GM12875 (cell line): ENCODE results near the gene ESR2.
"Not testable (repeated sequence)": the region's sequence is repeated elsewhere in the genome, so short reads cannot be mapped to it uniquely, and the experiment has no call there.

Experiments
- H3K4me3 ChIP-seq: one replicate; pipeline ENCODE4 v1.5.1; 2011; ENCODE audit warnings: low read depth, low read length, control low read depth
- CTCF ChIP-seq: IDR thresholded peaks from 2 replicates; pipeline ENCODE4 v1.5.1; 2011; ENCODE audit warnings: low read depth, mild to moderate bottlenecking, control low read depth, inconsistent platforms, low read length, moderate library complexity, borderline replicate concordance; ENCODE audit not compliant: insufficient read depth

ESR2 gene

DNA sequence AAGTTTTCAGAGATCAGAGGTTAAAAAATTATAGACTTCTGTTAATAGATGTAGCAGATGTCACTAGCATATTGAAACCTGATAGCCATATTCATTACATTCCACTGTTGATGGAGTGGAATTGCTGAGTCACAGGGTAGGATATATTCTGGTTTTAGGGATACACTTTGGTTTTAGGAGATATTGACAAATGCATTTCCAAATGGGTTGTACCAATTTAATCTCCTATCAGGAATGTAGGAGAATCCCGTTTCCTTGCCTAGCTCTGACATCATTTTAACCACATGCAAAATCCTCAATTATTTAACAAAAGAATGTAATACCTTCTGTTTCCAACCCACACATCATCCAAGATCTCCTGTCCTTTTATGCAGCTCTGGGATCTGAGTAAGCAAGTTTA, 30.7 kb upstream of the ESR2 start:
- TF ChIP-seq CTCF = no peak

GRCh38 chr14:64324461-64324860, 30.3 kb upstream of the ESR2 start:
- no peak overlapping the region for H3K4me3 ChIP-seq
- TF ChIP-seq CTCF = no peak

More for the DNA sequence above, 30.7 kb upstream of the ESR2 start:
- no peak overlapping the region for H3K4me3 ChIP-seq

DNA sequence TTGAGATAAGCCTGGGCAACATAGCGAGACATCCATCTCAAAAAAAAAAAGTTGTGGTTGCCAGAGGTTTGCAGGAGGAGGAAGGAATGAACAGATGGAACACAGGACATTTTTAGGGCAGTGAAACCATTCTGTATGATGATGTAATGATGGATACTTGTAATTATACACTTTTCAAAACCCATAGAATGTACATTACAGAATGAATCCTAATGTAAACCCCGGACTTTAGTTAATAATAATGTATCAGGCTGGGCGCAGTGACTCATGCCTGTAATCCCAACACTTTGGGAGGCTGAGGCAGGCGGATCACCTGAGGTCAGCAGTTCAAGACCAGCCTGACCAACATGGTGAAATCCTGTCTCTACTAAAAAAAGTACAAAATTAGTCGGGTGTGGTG, 26.2 kb upstream of the ESR2 start:
- not testable (repeated sequence) for H3K4me3 ChIP-seq

- not testable (repeated sequence) for H3K4me3 ChIP-seq
These were observed 24.5 kb upstream of the ESR2 start for GRCh38 chr14:64318695-64319094.

GRCh38 chr14:64303471-64303917, 9.3 kb upstream of the ESR2 start:
- peak; percentile 44; the same call in 1 of the 2 replicates for TF ChIP-seq CTCF
- H3K4me3 ChIP-seq = no peak overlapping the region

GRCh38 chr14:64298773-64299172, 4.6 kb upstream of the ESR2 start:
- TF ChIP-seq CTCF = no peak

DNA sequence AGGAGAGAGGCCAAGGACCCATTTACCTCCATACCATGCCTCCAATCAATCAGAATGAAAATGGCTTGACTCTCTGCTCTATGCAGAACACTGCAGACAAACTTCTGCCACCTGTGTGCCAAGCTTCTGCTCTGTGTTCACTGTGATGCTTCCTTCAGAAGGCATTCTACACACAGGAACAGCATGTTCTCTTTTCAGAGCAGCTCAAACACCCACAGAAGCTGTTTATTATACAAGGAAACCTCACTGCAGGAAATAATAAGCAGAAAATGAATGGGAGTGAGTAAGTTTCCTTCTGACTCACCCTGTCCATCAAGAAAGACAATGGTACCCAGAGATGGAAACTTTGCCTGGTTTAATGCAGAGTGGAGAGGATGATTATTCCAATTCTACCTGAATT, 2.4 kb upstream of the ESR2 start:
- H3K4me3 ChIP-seq = no peak overlapping the region
- TF ChIP-seq CTCF = no peak

More at GRCh38 chr14:64298773-64299172, 4.6 kb upstream of the ESR2 start:
- no peak overlapping the region for H3K4me3 ChIP-seq

- peak overlapping the region; percentile 44 for H3K4me3 ChIP-seq
- peak; percentile 96 for TF ChIP-seq CTCF
These were observed 672 bp upstream of the ESR2 start for GRCh38 chr14:64294672-64295413.
